DOHH2 (cell line): ENCODE results near the gene SKIL.

Experiments used
- H3F3A ChIP-seq: fragments of 200-600 bp; sonication (generic), shearing (Covaris generic); 2 replicates; pipeline ENCODE4 v1.6.0; 2016; ENCODE audit warnings: antibody characterized with exemption, mild to moderate bottlenecking; ENCODE audit not compliant: control insufficient read depth, insufficient read depth
- H3K27ac ChIP-seq: fragments of 200-600 bp; sonication (generic); 2 replicates; pipeline ENCODE4 v1.5.1; 2014; ENCODE audit warnings: low read depth, mild to moderate bottlenecking, low read length, moderate library complexity
- H3K27me3 ChIP-seq: fragments of 200-600 bp; sonication (generic); 2 replicates; pipeline ENCODE4 v1.6.1; 2014; ENCODE audit warnings: mild to moderate bottlenecking, low read length, mixed read lengths; ENCODE audit not compliant: control insufficient read depth
- H3K36me3 ChIP-seq: fragments of 200-600 bp; sonication (generic); 2 replicates; pipeline ENCODE4 v1.6.1; 2014; ENCODE audit warnings: mild to moderate bottlenecking, low read length, moderate library complexity, mixed read lengths; ENCODE audit not compliant: control insufficient read depth
- H3K4me1 ChIP-seq: fragments of 200-600 bp; sonication (generic); 2 replicates; pipeline ENCODE4 v1.6.1; 2014; ENCODE audit warnings: mild to moderate bottlenecking, low read length, mixed read lengths; ENCODE audit not compliant: control insufficient read depth
- H3K4me2 ChIP-seq: fragments of 200-600 bp; sonication (generic); 2 replicates; pipeline ENCODE4 v1.6.0; 2014; ENCODE audit warnings: mild to moderate bottlenecking, low read length, moderate library complexity
- H3K4me3 ChIP-seq: fragments of 200-600 bp; sonication (generic); 2 replicates; pipeline ENCODE4 v1.5.1; 2014; ENCODE audit warnings: mild to moderate bottlenecking, low read length, mixed read lengths
- H3K79me2 ChIP-seq: fragments of 200-600 bp; sonication (generic); 2 replicates; pipeline ENCODE4 v1.6.1; 2014; ENCODE audit warnings: mild to moderate bottlenecking, low read length, mixed read lengths; ENCODE audit not compliant: control insufficient read depth
- H3K9me2 ChIP-seq: fragments of 200-600 bp; sonication (generic); replicated peaks from 2 replicates; pipeline ENCODE4 v1.6.1; 2014; ENCODE audit warnings: mild to moderate bottlenecking, low read length, mixed read lengths; ENCODE audit not compliant: control insufficient read depth
- H3K9me3 ChIP-seq: fragments of 200-600 bp; sonication (generic); 2 replicates; pipeline ENCODE4 v1.6.1; 2014; ENCODE audit warnings: antibody characterized with exemption, low read length, mixed read lengths; ENCODE audit not compliant: control insufficient read depth, insufficient read depth
- H4K20me1 ChIP-seq: fragments of 200-600 bp; sonication (generic); 2 replicates; pipeline ENCODE4 v1.6.0; 2014; ENCODE audit warnings: low read depth, mild to moderate bottlenecking, antibody characterized with exemption, low read length, moderate library complexity; ENCODE audit not compliant: control insufficient read depth, insufficient read depth
- EZH2phosphoT487 ChIP-seq: fragments of 200-600 bp; sonication (generic); IDR thresholded peaks from 2 replicates; pipeline ENCODE4 v1.6.1; 2017; ENCODE audit warnings: borderline replicate concordance, mild to moderate bottlenecking, antibody characterized with exemption, low read length, moderate library complexity, mixed read lengths
- TF ChIP-seq, protein P1 (sequence below): fragments of 200-600 bp; sonication (generic); IDR thresholded peaks from one replicate; pipeline ENCODE4 v1.5.1; 2014; ENCODE audit warnings: antibody characterized with exemption, mild to moderate bottlenecking, low read depth, low read length; ENCODE audit not compliant: poor library complexity, severe bottlenecking

Gene SKIL, protein sequence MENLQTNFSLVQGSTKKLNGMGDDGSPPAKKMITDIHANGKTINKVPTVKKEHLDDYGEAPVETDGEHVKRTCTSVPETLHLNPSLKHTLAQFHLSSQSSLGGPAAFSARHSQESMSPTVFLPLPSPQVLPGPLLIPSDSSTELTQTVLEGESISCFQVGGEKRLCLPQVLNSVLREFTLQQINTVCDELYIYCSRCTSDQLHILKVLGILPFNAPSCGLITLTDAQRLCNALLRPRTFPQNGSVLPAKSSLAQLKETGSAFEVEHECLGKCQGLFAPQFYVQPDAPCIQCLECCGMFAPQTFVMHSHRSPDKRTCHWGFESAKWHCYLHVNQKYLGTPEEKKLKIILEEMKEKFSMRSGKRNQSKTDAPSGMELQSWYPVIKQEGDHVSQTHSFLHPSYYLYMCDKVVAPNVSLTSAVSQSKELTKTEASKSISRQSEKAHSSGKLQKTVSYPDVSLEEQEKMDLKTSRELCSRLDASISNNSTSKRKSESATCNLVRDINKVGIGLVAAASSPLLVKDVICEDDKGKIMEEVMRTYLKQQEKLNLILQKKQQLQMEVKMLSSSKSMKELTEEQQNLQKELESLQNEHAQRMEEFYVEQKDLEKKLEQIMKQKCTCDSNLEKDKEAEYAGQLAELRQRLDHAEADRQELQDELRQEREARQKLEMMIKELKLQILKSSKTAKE

GRCh38 chr3:170357176-170358041 is at the start of gene SKIL:
TSS of gene SKIL (plus strand) at chr3:170357715. CDS start at chr3:170360332, 2,617 bp downstream.
- H4K20me1 ChIP-seq = no peaks in the 10 kb centered on the region
- H3K9me2 ChIP-seq = no peaks in the 10 kb centered on the region
- peak within 1 kb of the TSS; percentile 88 for H3K4me2 ChIP-seq
- H3F3A ChIP-seq = peaks cover 27% of the 10 kb centered on the region
- TF ChIP-seq, protein P1, sequence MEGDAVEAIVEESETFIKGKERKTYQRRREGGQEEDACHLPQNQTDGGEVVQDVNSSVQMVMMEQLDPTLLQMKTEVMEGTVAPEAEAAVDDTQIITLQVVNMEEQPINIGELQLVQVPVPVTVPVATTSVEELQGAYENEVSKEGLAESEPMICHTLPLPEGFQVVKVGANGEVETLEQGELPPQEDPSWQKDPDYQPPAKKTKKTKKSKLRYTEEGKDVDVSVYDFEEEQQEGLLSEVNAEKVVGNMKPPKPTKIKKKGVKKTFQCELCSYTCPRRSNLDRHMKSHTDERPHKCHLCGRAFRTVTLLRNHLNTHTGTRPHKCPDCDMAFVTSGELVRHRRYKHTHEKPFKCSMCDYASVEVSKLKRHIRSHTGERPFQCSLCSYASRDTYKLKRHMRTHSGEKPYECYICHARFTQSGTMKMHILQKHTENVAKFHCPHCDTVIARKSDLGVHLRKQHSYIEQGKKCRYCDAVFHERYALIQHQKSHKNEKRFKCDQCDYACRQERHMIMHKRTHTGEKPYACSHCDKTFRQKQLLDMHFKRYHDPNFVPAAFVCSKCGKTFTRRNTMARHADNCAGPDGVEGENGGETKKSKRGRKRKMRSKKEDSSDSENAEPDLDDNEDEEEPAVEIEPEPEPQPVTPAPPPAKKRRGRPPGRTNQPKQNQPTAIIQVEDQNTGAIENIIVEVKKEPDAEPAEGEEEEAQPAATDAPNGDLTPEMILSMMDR = no peak
- TF ChIP-seq EZH2phosphoT487 = no peak
- peaks cover 42% of the 10 kb centered on the region for H3K36me3 ChIP-seq
- H3K27me3 ChIP-seq = no peaks in the 10 kb centered on the region
- peaks cover 48% of the 10 kb centered on the region for H3K79me2 ChIP-seq
- no peaks in the 10 kb centered on the region for H3K9me3 ChIP-seq
- H3K4me1 ChIP-seq = peaks cover 76% of the 10 kb centered on the region
- H3K27ac ChIP-seq = peak within 1 kb of the TSS; percentile 92
- peak within 1 kb of the TSS; percentile 82 for H3K4me3 ChIP-seq

DNA sequence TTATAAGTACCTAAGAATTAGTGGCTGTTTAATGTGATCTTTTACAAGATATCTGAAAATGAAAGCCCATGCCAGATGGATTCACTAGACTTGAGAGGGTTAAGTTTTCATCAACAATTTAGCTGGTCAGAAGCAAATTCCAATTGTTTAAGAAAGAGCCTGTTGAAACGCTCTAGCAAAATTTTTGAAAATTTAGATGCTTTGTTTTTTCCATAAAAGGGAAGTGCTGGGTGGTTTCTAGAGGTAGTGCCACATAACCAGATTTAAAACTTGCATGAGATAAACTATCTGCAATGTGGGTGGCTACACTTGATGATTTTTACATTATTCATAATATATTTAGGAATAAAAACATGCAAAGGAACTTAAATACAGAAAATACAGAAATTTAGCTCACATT is 48.5 kb upstream of the SKIL start:
- Histone ChIP-seq H3K27me3 (no peaks in the 10 kb centered on the region), H3K36me3 (no peaks in the 10 kb centered on the region), H3F3A (no peaks in the 10 kb centered on the region), H3K4me1 (peaks cover 3% of the 10 kb centered on the region; the same call in 1 of the 2 replicates), H3K9me2 (no peaks in the 10 kb centered on the region), H3K27ac (no peak overlapping the region), H3K9me3 (no peaks in the 10 kb centered on the region), H3K4me3 (no peak overlapping the region), H3K4me2 (no peak overlapping the region), H3K79me2 (no peaks in the 10 kb centered on the region), H4K20me1 (no peaks in the 10 kb centered on the region)
- no peak for TF ChIP-seq EZH2phosphoT487
- TF ChIP-seq, protein P1 = no peak

GRCh38 chr3:170317954-170318353 is 39.6 kb upstream of the SKIL start:
- Histone ChIP-seq H4K20me1 (no peaks in the 10 kb centered on the region), H3K27ac (no peak overlapping the region), H3K9me3 (no peaks in the 10 kb centered on the region), H3K79me2 (no peaks in the 10 kb centered on the region), H3K27me3 (no peaks in the 10 kb centered on the region), H3K36me3 (no peaks in the 10 kb centered on the region), H3K4me1 (0 out of 2 replicates have a peak, but pooled peaks cover 4% of the 10 kb centered on the region), H3K9me2 (no peaks in the 10 kb centered on the region), H3K4me2 (no peak overlapping the region), H3K4me3 (no peak overlapping the region), H3F3A (no peaks in the 10 kb centered on the region)
- TF ChIP-seq, protein P1 = no peak
- no peak for TF ChIP-seq EZH2phosphoT487
